ENCODE results near the gene UGT1A9.

DNA sequence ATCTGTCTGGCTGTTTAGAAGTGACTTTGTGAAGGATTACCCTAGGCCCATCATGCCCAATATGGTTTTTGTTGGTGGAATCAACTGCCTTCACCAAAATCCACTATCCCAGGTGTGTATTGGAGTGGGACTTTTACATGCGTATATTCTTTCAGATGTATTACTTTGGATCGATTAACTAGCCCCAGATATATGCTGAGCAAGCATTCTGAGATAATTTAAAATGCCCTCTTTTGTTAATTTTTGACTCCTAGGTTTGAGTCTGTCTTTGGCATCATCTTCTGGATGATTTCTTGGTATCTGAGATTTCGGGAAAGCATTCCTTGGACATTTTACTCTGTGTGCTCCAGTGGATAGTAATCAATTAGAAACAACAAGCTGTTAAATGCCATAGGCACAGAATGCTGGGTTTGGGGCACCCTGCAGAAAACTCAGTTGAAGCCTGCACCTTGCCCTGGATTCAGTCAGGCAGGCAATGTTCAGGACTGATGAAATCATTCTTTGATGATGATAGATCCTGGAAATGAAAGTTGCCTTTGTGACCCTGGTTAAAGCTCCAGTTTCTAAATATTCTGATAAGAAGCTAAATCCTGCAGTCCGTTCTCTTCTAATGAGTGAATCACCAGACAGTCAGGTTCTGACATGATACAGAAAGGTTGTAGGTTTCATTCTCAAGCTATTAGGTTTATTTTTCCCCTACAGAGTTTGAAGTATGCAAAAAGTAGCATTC lies 89.5 kb downstream of the UGT1A9 start:
- TF ChIP-seq, protein P1, sequence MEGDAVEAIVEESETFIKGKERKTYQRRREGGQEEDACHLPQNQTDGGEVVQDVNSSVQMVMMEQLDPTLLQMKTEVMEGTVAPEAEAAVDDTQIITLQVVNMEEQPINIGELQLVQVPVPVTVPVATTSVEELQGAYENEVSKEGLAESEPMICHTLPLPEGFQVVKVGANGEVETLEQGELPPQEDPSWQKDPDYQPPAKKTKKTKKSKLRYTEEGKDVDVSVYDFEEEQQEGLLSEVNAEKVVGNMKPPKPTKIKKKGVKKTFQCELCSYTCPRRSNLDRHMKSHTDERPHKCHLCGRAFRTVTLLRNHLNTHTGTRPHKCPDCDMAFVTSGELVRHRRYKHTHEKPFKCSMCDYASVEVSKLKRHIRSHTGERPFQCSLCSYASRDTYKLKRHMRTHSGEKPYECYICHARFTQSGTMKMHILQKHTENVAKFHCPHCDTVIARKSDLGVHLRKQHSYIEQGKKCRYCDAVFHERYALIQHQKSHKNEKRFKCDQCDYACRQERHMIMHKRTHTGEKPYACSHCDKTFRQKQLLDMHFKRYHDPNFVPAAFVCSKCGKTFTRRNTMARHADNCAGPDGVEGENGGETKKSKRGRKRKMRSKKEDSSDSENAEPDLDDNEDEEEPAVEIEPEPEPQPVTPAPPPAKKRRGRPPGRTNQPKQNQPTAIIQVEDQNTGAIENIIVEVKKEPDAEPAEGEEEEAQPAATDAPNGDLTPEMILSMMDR (IDR thresholded peaks at IDR 0.05), result no peak
- TF ChIP-seq POLR2AphosphoS5 (IDR thresholded peaks at IDR 0.05), result no peak
- no peak for TF ChIP-seq EP300 (IDR thresholded peaks at IDR 0.05; ENCODE audit: low read depth)
- no peak for TF ChIP-seq POLR2A (IDR thresholded peaks at IDR 0.05)

All from transverse colon (tissue), 4 donors.